HCT116 (cell line): Measurements from ENCODE around the gene PDE8A. TPM values are rescaled to one million over a fixed set of nuclear protein-coding genes. Genes with fewer than 3 reads are reported as not detected.

Experiments used
- ATAC-seq: fragments of 200-7000 bp; cut with Tn5 transposase; 2 replicates; pipeline ENCODE4 v1.9.1; 2020; ENCODE audit warnings: mild to moderate bottlenecking, moderate library complexity
- BruUV-seq: library from RNA; stranded (reverse); fragments of 400-500 nt; replicated peaks from 2 replicates; lab custom pipeline; 2021; lab: Mats Ljungman, UMichigan
- CTCF ChIA-PET: fragments of 300-600 bp; sonication (Branson Sonifier 250); formaldehyde crosslinking; loops from one replicate; lab custom pipeline; 2021; ENCODE audit warnings: antibody characterized with exemption; lab: Charles Lee
- POLR2A ChIA-PET: fragments of 300-600, 350-600 bp; sonication (Branson Sonifier 250); formaldehyde crosslinking; loops from one replicate; lab custom pipeline; 2021; ENCODE audit warnings: antibody characterized with exemption; lab: Charles Lee
- RAD21 ChIA-PET, 2 experiments: fragments of 300-600 bp; sonication (Branson Sonifier 250); formaldehyde crosslinking; loops; one replicate each; lab custom pipeline; 2023; ENCODE audit warnings: low total read pairs in 2 of 2; ENCODE audit not compliant: uncharacterized antibody in 2 of 2, unreplicated experiment in 2 of 2, low non-redundant PET in 1 of 2; lab: Charles Lee
- DNase-seq: peaks from one replicate; pipeline ENCODE4 v3.0.0-alpha.2; 2010; ENCODE audit warnings: low read depth, low spot score
- H2AFZ ChIP-seq: fragments of 200-600 bp; shearing (Covaris generic), sonication (generic); 2 replicates; pipeline ENCODE4 v1.6.1; 2017; ENCODE audit warnings: low read depth, mixed run types, mixed read lengths, antibody characterized with exemption, low read length; ENCODE audit not compliant: poor library complexity, severe bottlenecking
- H3K27ac ChIP-seq: 2 replicates; pipeline ENCODE4 v1.5.1; 2012; ENCODE audit warnings: low read depth, low read length
- H3K27me3 ChIP-seq: fragments of 200-600 bp; sonication (generic); 2 replicates; pipeline ENCODE4 v1.6.1; 2016; ENCODE audit warnings: mixed run types, low read length, mixed read lengths; ENCODE audit not compliant: insufficient read depth
- H3K36me3 ChIP-seq, 2 experiments: fragments of 200-500 bp in 1 of 2; fragments of 200-600 bp in 1 of 2; sonication (Bioruptor generic) in 1 of 2; sonication (generic) in 1 of 2; 2 replicates each; pipeline versions ENCODE4 v1.5.1 to v1.6.1; 2014 to 2016; ENCODE audit warnings: low read length in 2 of 2, inconsistent platforms in 1 of 2, mixed read lengths in 1 of 2, mixed run types in 1 of 2; ENCODE audit not compliant: insufficient read depth in 2 of 2, control insufficient read depth in 1 of 2
- H3K4me1 ChIP-seq, 2 experiments: fragments of 200-600 bp in 1 of 2; sonication (generic) in 1 of 2; 2 replicates each; pipeline versions ENCODE4 v1.5.1 to v1.6.1; 2012 to 2017; ENCODE audit warnings: low read length in 2 of 2, inconsistent platforms in 1 of 2, mild to moderate bottlenecking in 1 of 2, mixed read lengths in 1 of 2, mixed run types in 1 of 2, moderate library complexity in 1 of 2; ENCODE audit not compliant: insufficient read depth in 2 of 2, control insufficient read depth in 1 of 2
- H3K4me2 ChIP-seq: fragments of 200-600 bp; sonication (generic); 2 replicates; pipeline ENCODE4 v1.6.1; 2017; ENCODE audit warnings: mixed run types, low read length, mixed read lengths
- H3K4me3 ChIP-seq, 2 experiments: fragments of 200-600 bp in 1 of 2; sonication (generic) in 1 of 2; replicated peaks in 1 of 2; 2 replicates each; pipeline ENCODE4 v1.5.1; 2011 to 2016; ENCODE audit warnings: low read length in 2 of 2, control low read depth in 1 of 2, low read depth in 1 of 2, mild to moderate bottlenecking in 1 of 2, mixed read lengths in 1 of 2, mixed run types in 1 of 2
- H3K79me2 ChIP-seq: fragments of 200-600 bp; sonication (generic); 2 replicates; pipeline ENCODE4 v1.6.1; 2017; ENCODE audit warnings: mild to moderate bottlenecking, mixed run types, low read length, moderate library complexity, mixed read lengths; ENCODE audit not compliant: insufficient read depth
- H3K9ac ChIP-seq: fragments of 200-600 bp; sonication (generic); 2 replicates; pipeline ENCODE4 v1.6.1; 2016; ENCODE audit warnings: low read length, mixed read lengths
- H3K9me2 ChIP-seq: fragments of 200-600 bp; sonication (generic), shearing (Covaris generic); 2 replicates; pipeline ENCODE4 v1.6.1; 2017; ENCODE audit warnings: mixed run types, mild to moderate bottlenecking, moderate library complexity; ENCODE audit not compliant: insufficient read depth
- H3K9me3 ChIP-seq, 2 experiments: fragments of 200-500 bp in 1 of 2; fragments of 200-600 bp in 1 of 2; sonication (Bioruptor generic) in 1 of 2; sonication (generic) in 1 of 2; 2 replicates each; pipeline ENCODE4 v1.6.1; 2014 to 2017; ENCODE audit warnings: low read length in 2 of 2, mixed read lengths in 2 of 2, inconsistent platforms in 1 of 2, low read depth in 1 of 2, mild to moderate bottlenecking in 1 of 2, mixed run types in 1 of 2, moderate library complexity in 1 of 2; ENCODE audit not compliant: control insufficient read depth in 1 of 2, insufficient read depth in 1 of 2
- H4K20me1 ChIP-seq: fragments of 200-600 bp; sonication (generic), shearing (Covaris generic); 2 replicates; pipeline ENCODE4 v1.6.1; 2017; ENCODE audit warnings: mixed run types, mild to moderate bottlenecking, moderate library complexity; ENCODE audit not compliant: insufficient read depth
- CEBPB ChIP-seq: IDR thresholded peaks from 2 replicates; pipeline ENCODE4 v1.6.1; 2012; ENCODE audit warnings: low read depth
- EGR1 ChIP-seq: IDR thresholded peaks from 2 replicates; pipeline ENCODE4 v1.6.1; 2012; ENCODE audit warnings: low read depth
- EZH2 ChIP-seq: fragments of 200-600 bp; sonication (generic); IDR thresholded peaks from 2 replicates; pipeline ENCODE4 v1.6.1; 2017; ENCODE audit warnings: antibody characterized with exemption, mixed run types
- POLR2AphosphoS5 ChIP-seq: IDR thresholded peaks from 2 replicates; pipeline ENCODE4 v1.6.1; 2011; ENCODE audit warnings: mild to moderate bottlenecking, low read depth, low read length, moderate library complexity
- TCF7L2 ChIP-seq: IDR thresholded peaks from 2 replicates; pipeline ENCODE4 v1.7.0; 2011; ENCODE audit warnings: borderline replicate concordance, inconsistent platforms; ENCODE audit not compliant: insufficient read depth, insufficient read length; ENCODE audit errors: extremely low read depth
- YY1 ChIP-seq: IDR thresholded peaks from 2 replicates; pipeline ENCODE4 v1.6.1; 2011; ENCODE audit warnings: low read length, low read depth, moderate library complexity, mild to moderate bottlenecking; ENCODE audit not compliant: insufficient replicate concordance; ENCODE audit errors: extremely low read depth
- ZFX ChIP-seq: fragments of 450-650 bp; IDR thresholded peaks from 2 replicates; pipeline ENCODE4 v1.6.1; 2017
- intact Hi-C: fragments of 100-400 bp; cut with micrococcal nuclease; formaldehyde crosslinking; loops from 2 replicates; pipeline ENCODE4 v1.10.0; 2022
- total RNA-seq: library from RNA; stranded (reverse); gene quantifications from one replicate; pipeline ENCODE4 v1.2.1, GENCODE V29; 2021; ENCODE audit not compliant: unreplicated experiment

The PDE8A gene
- total RNA-seq, 1 experiment from 2014 or later, result 37.8 TPM

GRCh38 chr15:84969257-84969656 is 12.4 kb upstream of the PDE8A start:
- Histone ChIP-seq H4K20me1 (no peaks in the 10 kb centered on the region), H3K9me2 (no peaks in the 10 kb centered on the region), H3K27me3 (no peaks in the 10 kb centered on the region), H3K79me2 (no peaks in the 10 kb centered on the region), H3K27ac (no peak overlapping the region), H3K36me3 (no peaks in the 10 kb centered on the region), H3K4me2 (no peak overlapping the region), H3K4me1 (no peaks in the 10 kb centered on the region), H3K4me3 (no peak overlapping the region), H2AFZ (no peak overlapping the region), H3K9me3 (no peaks in the 10 kb centered on the region), H3K9ac (no peak overlapping the region)
- BruUV-seq, result no TSS peak
- POLR2A ChIA-PET, result no interaction called here
- CTCF ChIA-PET, result no interaction called here
- intact Hi-C loops, result no loop called here
- TF ChIP-seq ZFX (no peak), EGR1 (no peak), TCF7L2 (no peak), YY1 (no peak), EZH2 (no peak)
- DNase-seq (no peak), ATAC-seq (no peak)
- RAD21 ChIA-PET, result no interaction called here

GRCh38 chr15:84970843-84971242 is 10.8 kb upstream of the PDE8A start:
- Histone ChIP-seq H3K9ac (no peak overlapping the region), H3K9me2 (no peaks in the 10 kb centered on the region), H3K9me3 (no peaks in the 10 kb centered on the region), H3K4me1 (no peaks in the 10 kb centered on the region), H2AFZ (no peak overlapping the region), H3K36me3 (no peaks in the 10 kb centered on the region), H3K4me2 (no peak overlapping the region), H3K79me2 (no peaks in the 10 kb centered on the region), H4K20me1 (no peaks in the 10 kb centered on the region), H3K27me3 (no peaks in the 10 kb centered on the region), H3K4me3 (no peak overlapping the region), H3K27ac (no peak overlapping the region)
- no TSS peak for BruUV-seq
- ATAC-seq, result no peak
- intact Hi-C loops, result no loop called here
- ChIA-PET POLR2A (no interaction called here), RAD21 (no interaction called here), CTCF (no interaction called here)
- no peak for DNase-seq
- TF ChIP-seq CEBPB (no peak), POLR2AphosphoS5 (no peak)
